Measurements from ENCODE around the gene DNAH7. TPM values are rescaled to one million over a fixed set of nuclear protein-coding genes. Genes with fewer than 3 reads are reported as not detected.

The DNAH7 gene
- total RNA-seq, 4 donors from 2014 or later, result 0.05 to 0.07 (median 0.05) TPM; not detected in 1

DNA sequence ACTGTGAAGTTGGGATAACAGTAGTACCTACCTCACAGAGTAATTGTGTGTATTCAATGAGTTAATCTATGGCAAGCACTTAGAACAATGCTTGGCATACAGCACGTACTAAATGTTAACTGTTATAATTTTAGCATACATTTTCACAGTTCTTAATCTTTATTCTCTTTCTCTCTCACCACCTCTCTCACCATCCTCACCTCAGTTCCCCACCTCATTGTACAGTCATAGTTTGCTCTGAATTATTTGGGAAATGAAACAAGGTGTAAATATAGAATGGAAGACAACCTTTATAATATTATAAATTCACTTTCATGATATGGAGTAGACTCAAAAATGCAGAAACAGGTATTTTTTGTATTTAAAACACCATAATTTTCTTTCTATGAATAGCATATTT, 40.0 kb upstream of the DNAH7 start:
- intact Hi-C loops (cut with DNase I; ENCODE audit: low total_unique reads) (no loop called here), in situ Hi-C loops (cut with MboI; ENCODE audit: low sequenced_read_pairs in 4 of 4) (no loop called here)
- no peak for DNase-seq
- H3K27ac ChIP-seq, result no peak overlapping the region
- TF ChIP-seq POLR2A (IDR thresholded peaks at IDR 0.05), result no peak
- no peak for ATAC-seq
- H3K9me3 ChIP-seq, result no peaks in the 10 kb centered on the region
- peaks cover 28 to 30% of the 10 kb centered on the region in 2 donors for H3K4me1 ChIP-seq
- no peaks in the 10 kb centered on the region for H3K27me3 ChIP-seq
- no peaks in the 10 kb centered on the region for H3K36me3 ChIP-seq
- H3K4me3 ChIP-seq, result no peak overlapping the region

DNA sequence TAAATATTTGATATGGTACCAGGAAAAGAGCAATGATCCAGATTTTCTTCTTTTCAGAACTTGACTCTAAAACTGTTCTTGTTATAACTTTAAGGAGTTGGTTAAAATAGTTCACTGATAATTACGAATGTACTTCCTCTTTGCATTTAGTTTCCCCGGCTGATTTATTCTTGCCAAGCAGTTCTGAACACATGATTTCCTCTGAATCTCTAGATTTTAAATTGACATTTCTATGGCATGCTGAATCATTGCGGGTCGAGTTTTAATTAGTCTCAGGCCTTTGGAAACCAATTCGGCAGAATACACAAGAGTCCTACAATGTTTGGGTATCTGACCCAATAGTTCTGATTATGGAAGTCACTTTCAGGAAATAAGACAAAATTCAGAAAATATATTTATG, 37.3 kb upstream of the DNAH7 start:
- no peak for DNase-seq
- Histone ChIP-seq H3K4me3 (no peak overlapping the region), H3K27ac (no peak overlapping the region), H3K9me3 (no peaks in the 10 kb centered on the region), H3K4me1 (peaks cover 8 to 11% of the 10 kb centered on the region in 2 donors), H3K36me3 (no peaks in the 10 kb centered on the region), H3K27me3 (no peaks in the 10 kb centered on the region)
- ATAC-seq, result no peak
- TF ChIP-seq POLR2A (IDR thresholded peaks at IDR 0.05), result no peak
- TF ChIP-seq, protein P1, sequence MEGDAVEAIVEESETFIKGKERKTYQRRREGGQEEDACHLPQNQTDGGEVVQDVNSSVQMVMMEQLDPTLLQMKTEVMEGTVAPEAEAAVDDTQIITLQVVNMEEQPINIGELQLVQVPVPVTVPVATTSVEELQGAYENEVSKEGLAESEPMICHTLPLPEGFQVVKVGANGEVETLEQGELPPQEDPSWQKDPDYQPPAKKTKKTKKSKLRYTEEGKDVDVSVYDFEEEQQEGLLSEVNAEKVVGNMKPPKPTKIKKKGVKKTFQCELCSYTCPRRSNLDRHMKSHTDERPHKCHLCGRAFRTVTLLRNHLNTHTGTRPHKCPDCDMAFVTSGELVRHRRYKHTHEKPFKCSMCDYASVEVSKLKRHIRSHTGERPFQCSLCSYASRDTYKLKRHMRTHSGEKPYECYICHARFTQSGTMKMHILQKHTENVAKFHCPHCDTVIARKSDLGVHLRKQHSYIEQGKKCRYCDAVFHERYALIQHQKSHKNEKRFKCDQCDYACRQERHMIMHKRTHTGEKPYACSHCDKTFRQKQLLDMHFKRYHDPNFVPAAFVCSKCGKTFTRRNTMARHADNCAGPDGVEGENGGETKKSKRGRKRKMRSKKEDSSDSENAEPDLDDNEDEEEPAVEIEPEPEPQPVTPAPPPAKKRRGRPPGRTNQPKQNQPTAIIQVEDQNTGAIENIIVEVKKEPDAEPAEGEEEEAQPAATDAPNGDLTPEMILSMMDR (IDR thresholded peaks at IDR 0.05 in 4 of 5, conservative IDR thresholded peaks at IDR 0.05 in 1 of 5), result no peak
- in situ Hi-C loops (cut with MboI; ENCODE audit: low sequenced_read_pairs in 4 of 4), result no loop called here
- intact Hi-C loops (cut with DNase I; ENCODE audit: low total_unique reads), result no loop called here

- ATAC-seq, result no peak
- H3K36me3 ChIP-seq, result no peaks in the 10 kb centered on the region
- H3K27ac ChIP-seq, result no peak overlapping the region
- no peaks in the 10 kb centered on the region for H3K4me1 ChIP-seq
- intact Hi-C loops (cut with DNase I; ENCODE audit: low total_unique reads) (no loop called here), in situ Hi-C loops (cut with MboI; ENCODE audit: low sequenced_read_pairs in 4 of 4) (no loop called here)
- H3K9me3 ChIP-seq, result no peaks in the 10 kb centered on the region
- H3K4me3 ChIP-seq, result no peak overlapping the region
- H3K27me3 ChIP-seq, result no peaks in the 10 kb centered on the region
- no peak for TF ChIP-seq POLR2A (IDR thresholded peaks at IDR 0.05)
- TF ChIP-seq, protein P1 (IDR thresholded peaks at IDR 0.05 in 4 of 5, conservative IDR thresholded peaks at IDR 0.05 in 1 of 5), result no peak
- no peak for DNase-seq
These were observed 35.4 kb upstream of the DNAH7 start for GRCh38 chr2:196104066-196104465.

DNA sequence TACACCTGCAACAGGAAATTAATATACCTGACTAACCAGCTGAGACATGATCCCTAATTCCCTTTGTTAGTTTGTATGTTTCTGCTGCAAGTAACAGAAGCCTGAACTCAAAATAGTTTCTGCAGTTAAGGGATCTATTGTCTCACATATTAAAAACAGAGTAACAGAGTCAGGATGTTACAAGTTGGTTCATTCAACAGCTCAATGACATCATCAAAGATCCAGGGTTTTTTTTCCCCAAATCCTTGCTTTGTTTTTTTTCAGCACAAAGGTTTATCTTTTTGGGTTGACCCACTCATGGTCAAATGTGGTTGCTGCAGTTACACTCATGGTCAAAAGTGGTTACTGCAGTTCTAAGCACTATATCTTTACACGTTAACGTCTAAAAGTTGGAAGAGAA, 35.0 kb upstream of the DNAH7 start:
- TF ChIP-seq, protein P1 (IDR thresholded peaks at IDR 0.05 in 4 of 5, conservative IDR thresholded peaks at IDR 0.05 in 1 of 5), result no peak
- TF ChIP-seq POLR2A (IDR thresholded peaks at IDR 0.05), result no peak
- Histone ChIP-seq H3K9me3 (no peaks in the 10 kb centered on the region), H3K4me1 (no peaks in the 10 kb centered on the region), H3K27ac (no peak overlapping the region), H3K27me3 (no peaks in the 10 kb centered on the region), H3K4me3 (no peak overlapping the region), H3K36me3 (no peaks in the 10 kb centered on the region)
- intact Hi-C loops (cut with DNase I; ENCODE audit: low total_unique reads) (no loop called here), in situ Hi-C loops (cut with MboI; ENCODE audit: low sequenced_read_pairs in 4 of 4) (no loop called here)
- no peak for ATAC-seq
- no peak for DNase-seq

GRCh38 chr2:196101325-196101991, 32.8 kb upstream of the DNAH7 start:
- DNase-seq, result no peak
- H3K36me3 ChIP-seq, result no peaks in the 10 kb centered on the region
- no peaks in the 10 kb centered on the region for H3K4me1 ChIP-seq
- no peaks in the 10 kb centered on the region for H3K27me3 ChIP-seq
- no peak for TF ChIP-seq POLR2A (IDR thresholded peaks at IDR 0.05)
- TF ChIP-seq, protein P1 (IDR thresholded peaks at IDR 0.05 in 4 of 5, conservative IDR thresholded peaks at IDR 0.05 in 1 of 5), result no peak
- H3K9me3 ChIP-seq, result no peaks in the 10 kb centered on the region
- intact Hi-C loops (cut with DNase I; ENCODE audit: low total_unique reads) (no loop called here), in situ Hi-C loops (cut with MboI; ENCODE audit: low sequenced_read_pairs in 4 of 4) (no loop called here)
- no peak overlapping the region for H3K4me3 ChIP-seq
- ATAC-seq, result no peak
- no peak overlapping the region for H3K27ac ChIP-seq

Measured in gastrocnemius medialis (tissue), 4 donors.